CD4-positive, alpha-beta T cell treated with Interleukin-2 at 100 ng/mL for 4 hours (primary cell): ENCODE results near the gene KIF11.
"Not testable (repeated sequence)": the region's sequence is repeated elsewhere in the genome, so short reads cannot be mapped to it uniquely, and the experiment has no call there.

Experiments
- DNase-seq: peaks from one replicate; pipeline ENCODE4 v3.0.0-alpha.2; 2020; ENCODE audit warnings: low spot score

Gene KIF11

GRCh38 chr10:92590623-92591549 lies 2.0 kb upstream of the KIF11 start:
- no peak for DNase-seq

DNA sequence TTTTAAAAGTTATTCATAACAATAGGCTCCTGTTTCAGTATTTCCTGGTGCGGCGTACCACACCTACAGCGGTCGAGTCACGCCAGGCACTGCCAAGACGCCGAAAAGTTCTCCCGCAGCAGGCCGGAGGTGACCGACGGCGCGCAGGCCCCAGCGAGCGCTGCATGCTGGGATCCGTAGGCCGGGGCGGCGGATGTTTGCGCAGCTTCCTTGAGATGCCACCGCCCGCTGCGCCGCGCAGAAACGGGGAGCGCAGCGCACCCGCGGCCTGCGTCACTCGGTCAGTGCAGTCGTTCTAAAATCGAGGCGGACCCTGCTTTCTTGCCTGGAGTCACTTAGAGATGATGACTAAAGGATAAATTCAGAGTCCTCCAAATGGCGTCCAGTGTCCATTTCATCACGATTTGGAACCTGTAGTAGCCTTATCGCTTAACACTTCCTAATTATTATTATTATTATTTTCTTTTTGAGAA lies 1.3 kb upstream of the KIF11 start:
- peak; percentile 91 for DNase-seq

DNA sequence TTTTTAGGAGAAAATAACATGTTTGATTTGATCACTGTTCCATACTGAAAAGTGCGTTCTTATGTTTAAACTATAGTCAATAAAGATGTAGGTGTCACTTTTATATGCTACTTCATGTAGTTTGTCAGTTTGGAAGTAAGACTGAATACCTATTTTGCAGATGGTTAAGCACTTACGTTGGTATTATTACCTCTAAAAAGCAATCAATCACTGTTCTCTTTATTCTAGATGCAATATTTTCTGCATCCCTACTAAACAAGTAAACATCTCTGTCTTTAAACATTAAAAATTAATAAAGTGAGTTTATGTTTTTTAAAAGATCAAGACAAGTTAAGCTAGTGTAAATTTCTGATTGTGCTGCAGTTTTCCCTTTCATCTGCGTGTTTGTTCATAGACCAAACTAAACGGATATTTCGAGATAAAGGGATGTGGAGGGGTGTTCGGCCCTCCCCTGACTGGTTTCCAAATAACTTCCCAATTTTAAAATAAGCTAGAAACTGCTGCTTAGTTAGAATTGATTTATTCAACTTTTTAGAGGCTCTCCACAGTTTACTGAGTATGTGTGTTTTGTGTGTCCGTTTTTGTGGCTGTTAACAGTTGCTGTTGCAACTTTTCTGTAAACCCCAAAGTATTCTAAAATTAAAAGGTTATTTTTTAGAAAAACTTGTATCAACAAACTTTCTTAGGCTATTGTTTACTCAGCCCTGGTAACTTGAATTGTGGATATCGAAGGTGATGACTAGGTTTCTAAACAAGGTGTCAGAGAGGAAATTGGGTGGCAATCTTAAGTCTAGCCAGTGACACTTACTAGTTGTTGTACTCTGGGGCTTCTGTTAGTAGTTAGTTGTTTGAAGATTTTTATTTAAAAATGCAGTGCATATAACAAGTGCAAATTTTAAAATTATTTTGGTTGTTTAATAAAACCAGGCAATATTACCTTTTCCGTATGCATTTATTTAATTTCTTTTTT lies 974 bp downstream of the KIF11 start:
- no peak for DNase-seq

DNA sequence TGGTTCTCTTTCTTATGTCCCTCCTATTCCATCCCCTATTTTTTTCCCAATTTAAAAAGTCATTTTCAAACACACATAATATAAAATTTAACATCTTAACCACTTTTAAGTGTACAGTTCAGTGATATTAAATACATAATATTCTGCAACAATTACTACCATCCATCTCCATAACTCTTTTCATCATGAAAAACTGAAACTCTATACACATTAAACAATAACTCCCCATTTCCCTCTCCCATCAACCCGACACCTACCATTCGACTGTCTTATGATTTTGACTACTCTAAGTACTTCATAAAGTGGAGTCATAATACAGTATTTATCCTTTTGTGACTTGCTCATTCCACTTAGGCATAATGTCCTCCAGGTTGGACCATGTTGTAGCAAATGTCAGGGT lies 2.6 kb downstream of the KIF11 start:
- DNase-seq = no peak

DNA sequence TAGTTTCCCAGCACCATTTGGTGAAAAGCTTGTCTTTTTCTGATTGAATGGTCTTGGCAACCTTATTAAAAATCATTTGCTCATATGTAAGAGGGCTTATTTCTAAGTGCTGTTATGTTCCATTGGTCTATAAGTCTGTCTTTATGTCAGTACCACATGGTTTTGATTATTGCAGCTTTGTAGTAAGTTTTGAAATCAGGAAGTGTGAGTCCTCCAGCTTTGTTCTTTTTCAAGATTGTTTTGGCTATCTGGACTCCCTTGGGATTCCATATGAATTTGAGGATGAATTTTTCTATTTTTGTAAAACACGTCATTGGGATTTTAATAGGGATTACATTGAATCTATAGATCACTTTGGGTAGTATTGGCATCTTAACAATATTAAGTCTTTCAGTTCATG lies 5.4 kb downstream of the KIF11 start:
- DNase-seq = no peak

DNA sequence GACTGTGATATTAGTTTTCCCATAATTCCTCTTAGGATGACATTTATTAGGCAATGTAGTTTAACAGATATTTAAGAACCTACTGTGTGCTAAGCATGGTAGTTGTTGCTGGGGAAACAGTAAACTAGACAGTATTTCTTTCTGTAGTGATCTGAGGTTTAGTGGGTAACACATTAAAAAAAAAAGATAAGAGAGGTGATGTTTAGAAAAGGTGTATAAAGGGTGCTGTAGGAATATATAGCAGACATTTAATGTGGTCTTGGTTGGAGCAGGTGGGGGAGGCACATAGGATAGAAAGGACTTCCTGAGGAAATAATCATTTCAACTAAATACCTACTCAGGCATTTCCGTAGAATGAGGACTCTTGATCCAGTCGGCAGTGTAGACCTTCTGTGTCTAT lies 11.9 kb downstream of the KIF11 start:
- DNase-seq = no peak

- DNase-seq = no peak
These were observed 22.6 kb downstream of the KIF11 start for GRCh38 chr10:92615515-92615914.

- no peak for DNase-seq
These were observed 26.4 kb downstream of the KIF11 start for GRCh38 chr10:92619368-92619767.

DNA sequence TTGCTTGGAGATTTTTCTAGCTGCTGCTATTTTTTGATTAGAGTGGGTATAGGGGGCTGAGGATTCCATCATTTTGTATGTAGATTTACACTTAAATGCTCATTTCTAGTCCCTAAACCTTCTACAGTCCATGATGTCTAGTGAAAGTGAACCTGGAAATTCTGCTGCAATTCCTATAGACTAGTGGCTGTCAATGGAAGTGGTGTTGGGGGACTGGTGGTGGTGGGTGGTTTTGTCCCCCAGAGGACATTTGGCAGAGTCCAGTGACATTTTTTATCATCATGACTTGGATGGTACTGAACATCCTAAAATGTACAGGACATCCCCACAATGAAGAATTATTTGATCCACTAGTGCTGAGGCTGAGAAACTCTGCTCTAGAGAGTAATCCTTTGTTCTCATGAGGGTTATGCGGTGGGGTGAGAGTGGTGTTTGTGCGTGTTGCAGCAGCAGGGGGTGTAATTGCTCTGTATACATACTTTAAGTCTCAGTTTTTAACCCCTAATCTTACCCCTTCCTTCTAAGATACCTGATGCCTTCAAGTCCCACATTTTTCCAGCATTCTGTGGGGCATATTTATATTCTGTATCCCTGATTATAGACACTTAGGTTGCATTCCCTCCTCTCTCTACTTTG lies 35.0 kb downstream of the KIF11 start:
- DNase-seq = no peak

GRCh38 chr10:92629945-92630344 lies 37.0 kb downstream of the KIF11 start:
- DNase-seq = no peak

GRCh38 chr10:92638037-92638436 lies 45.1 kb downstream of the KIF11 start:
- no peak for DNase-seq

DNA sequence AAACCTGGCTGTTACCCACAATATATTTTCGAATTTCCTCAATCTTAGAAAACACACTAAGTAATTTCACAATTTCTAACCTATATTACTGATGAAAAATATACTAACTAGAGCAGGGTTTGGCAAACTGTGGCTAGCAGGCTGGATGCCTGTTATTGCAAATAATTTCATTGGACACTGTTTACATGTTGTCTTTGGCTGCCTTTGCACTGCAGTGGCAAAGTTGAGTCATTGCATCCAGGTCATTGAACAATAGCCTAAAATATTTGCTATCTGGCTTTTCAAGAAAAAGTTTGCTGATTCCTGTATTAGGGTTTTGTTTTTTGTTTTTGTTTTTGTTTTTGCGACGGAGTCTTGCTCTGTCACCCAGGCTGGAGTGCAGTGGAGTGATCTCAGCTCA lies 47.2 kb downstream of the KIF11 start:
- DNase-seq = no peak

- no peak for DNase-seq
These were observed 48.6 kb downstream of the KIF11 start for GRCh38 chr10:92641492-92641891.

- DNase-seq = no peak
These were observed 52.0 kb downstream of the KIF11 start for GRCh38 chr10:92644921-92645320.

- not testable (repeated sequence) for DNase-seq
These were observed 57.9 kb downstream of the KIF11 start for GRCh38 chr10:92650864-92651263.

- DNase-seq = no peak
These were observed 62.5 kb downstream of the KIF11 start for GRCh38 chr10:92655426-92655825.

- no peak for DNase-seq
These were observed 63.5 kb downstream of the KIF11 start for GRCh38 chr10:92656266-92656961.

DNA sequence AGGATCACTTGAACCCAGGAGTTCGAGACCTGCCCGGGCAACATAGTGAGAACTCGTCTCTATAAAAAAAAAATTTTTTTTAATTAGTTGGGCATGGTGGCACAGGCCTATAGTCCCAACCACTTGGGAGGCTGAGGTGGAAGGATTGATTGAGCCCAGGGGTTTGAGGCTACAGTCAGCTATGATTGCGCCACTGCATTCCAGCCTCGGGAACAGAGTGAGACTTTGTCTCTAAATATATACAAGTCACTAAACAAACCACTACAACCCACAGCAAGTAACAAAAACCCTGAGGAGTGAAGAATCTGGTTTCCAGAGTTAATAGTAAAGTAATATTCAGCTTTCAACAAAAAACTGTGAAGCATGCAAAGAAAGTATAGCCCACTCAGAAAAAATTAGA lies 64.1 kb downstream of the KIF11 start:
- DNase-seq = no peak

- DNase-seq = no peak
These were observed 69.9 kb downstream of the KIF11 start for GRCh38 chr10:92662848-92663247.

- no peak for DNase-seq
These were observed 71.4 kb downstream of the KIF11 start for GRCh38 chr10:92664322-92664721.

DNA sequence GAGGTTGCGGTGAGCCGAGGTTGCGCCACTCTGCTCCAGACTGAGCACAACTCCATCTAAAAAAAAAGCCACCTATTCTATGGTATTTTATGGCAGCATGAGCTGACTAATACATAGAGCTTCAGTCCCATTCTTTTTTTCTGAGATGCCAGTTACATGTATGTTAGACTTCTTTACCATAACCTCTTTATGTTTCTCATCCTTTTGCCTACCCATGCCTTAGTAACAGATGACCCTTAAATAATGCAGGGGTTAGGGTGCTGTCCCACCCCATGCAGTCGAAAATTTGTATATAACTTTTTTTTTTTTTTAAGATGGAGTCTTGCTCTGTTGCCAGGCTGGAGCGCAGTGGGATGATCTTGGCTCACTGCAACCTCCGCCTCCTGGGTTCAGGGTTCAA lies 74.1 kb downstream of the KIF11 start:
- no peak for DNase-seq

DNA sequence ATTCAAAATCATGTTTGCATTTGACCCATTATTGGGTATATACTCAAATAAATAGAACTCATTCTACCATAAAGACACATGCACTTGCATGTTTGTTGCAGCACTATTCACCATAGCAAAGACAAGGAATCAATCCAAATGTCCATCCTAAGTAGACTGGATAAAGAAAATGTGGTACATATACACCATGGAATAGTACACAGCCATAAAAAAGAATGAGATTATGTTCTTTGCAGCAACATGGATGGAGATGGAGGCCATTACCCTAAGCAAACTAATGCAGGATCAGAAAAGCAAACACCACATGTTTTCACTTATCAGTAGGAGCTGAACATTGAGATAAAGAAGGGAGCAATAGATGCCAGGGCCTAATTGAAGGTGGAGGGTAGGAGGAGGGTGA lies 84.8 kb downstream of the KIF11 start:
- DNase-seq = no peak
